Stimulated activated CD4-positive, alpha-beta T cell treated with anti-CD3 and anti-CD28 coated beads, TNF-alpha, amount 100 ng/mL, for 1 hour (primary cell): ENCODE results near the gene CFAP90.

ENCODE experiments used
- DNase-seq, 3 donors: peaks; one replicate each; pipeline ENCODE4 v3.0.0-alpha.2; 2020; ENCODE audit warnings: low read depth in 3 of 3, low spot score in 1 of 3

Gene CFAP90

GRCh38 chr5:7850395-7851239, at the start of gene CFAP90:
Gene CFAP90, minus strand, starts transcription at chr5:7851133. Its CDS starts 112 bp downstream, at chr5:7851021.
- no peak for DNase-seq

- DNase-seq = no peak
These were observed 46.2 kb upstream of the CFAP90 start for GRCh38 chr5:7897014-7897600.

GRCh38 chr5:7894860-7895259, 43.9 kb upstream of the CFAP90 start:
- DNase-seq = no peak

- no peak for DNase-seq
These were observed 43.5 kb upstream of the CFAP90 start for GRCh38 chr5:7894439-7894838.

- DNase-seq = no peak
These were observed 38.0 kb upstream of the CFAP90 start for GRCh38 chr5:7888901-7889300.

- no peak for DNase-seq
These were observed 36.0 kb upstream of the CFAP90 start for GRCh38 chr5:7886849-7887475.

GRCh38 chr5:7884491-7885267, 33.7 kb upstream of the CFAP90 start:
- no peak for DNase-seq

- DNase-seq = no peak
These were observed 32.0 kb upstream of the CFAP90 start for GRCh38 chr5:7882926-7883325.

- no peak for DNase-seq
These were observed 30.9 kb upstream of the CFAP90 start for GRCh38 chr5:7881816-7882215.

GRCh38 chr5:7881091-7881490, 30.2 kb upstream of the CFAP90 start:
- DNase-seq = no peak

- no peak for DNase-seq
These were observed 27.5 kb upstream of the CFAP90 start for GRCh38 chr5:7878381-7878873.

- no peak for DNase-seq
These were observed 26.9 kb upstream of the CFAP90 start for GRCh38 chr5:7877851-7878250.

- DNase-seq = no peak
These were observed 25.9 kb upstream of the CFAP90 start for GRCh38 chr5:7876867-7877266.

- no peak for DNase-seq
These were observed 24.2 kb upstream of the CFAP90 start for GRCh38 chr5:7875151-7875550.

GRCh38 chr5:7874639-7875038, 23.7 kb upstream of the CFAP90 start:
- DNase-seq = no peak

GRCh38 chr5:7873216-7873615, 22.3 kb upstream of the CFAP90 start:
- no peak for DNase-seq

GRCh38 chr5:7872517-7873130, 21.7 kb upstream of the CFAP90 start:
- DNase-seq = no peak

- no peak for DNase-seq
These were observed 20.7 kb upstream of the CFAP90 start for GRCh38 chr5:7871653-7872052.

GRCh38 chr5:7869474-7870136, 18.7 kb upstream of the CFAP90 start:
- no peak for DNase-seq

GRCh38 chr5:7868773-7869473, 18.0 kb upstream of the CFAP90 start, which contains the start of the genes FASTKD3 and MTRR:
Gene FASTKD3, minus strand, starts transcription at chr5:7869031. Its CDS starts 948 bp downstream, at chr5:7868083.
Gene MTRR, plus strand, starts transcription at chr5:7869148. Its CDS starts 1,647 bp downstream, at chr5:7870795.
- DNase-seq = peak; percentile 71 to 84 (median 75)
